Stimulated activated CD8-positive, alpha-beta memory T cell treated with anti-CD3 and anti-CD28 coated beads, Interleukin-4, amount 100 ng/mL, for 24 hours (primary cell): ENCODE results near the gene VOPP1.
"Not testable (repeated sequence)": the region's sequence is repeated elsewhere in the genome, so short reads cannot be mapped to it uniquely, and the experiment has no call there.

Experiments used
- DNase-seq: peaks from one replicate; pipeline ENCODE4 v3.0.0-alpha.2; 2020; ENCODE audit warnings: low read depth

Gene VOPP1

GRCh38 chr7:55510206-55510605, 62.1 kb downstream of the VOPP1 start:
- not testable (repeated sequence) for DNase-seq

GRCh38 chr7:55509322-55509721, 63.0 kb downstream of the VOPP1 start:
- DNase-seq = no peak

GRCh38 chr7:55508221-55509011, 63.9 kb downstream of the VOPP1 start:
- DNase-seq = no peak

- no peak for DNase-seq
These were observed 64.6 kb downstream of the VOPP1 start for GRCh38 chr7:55507743-55508142.

- DNase-seq = no peak
These were observed 67.2 kb downstream of the VOPP1 start for GRCh38 chr7:55504967-55505658.

- no peak for DNase-seq
These were observed 68.0 kb downstream of the VOPP1 start for GRCh38 chr7:55504093-55504859.

- DNase-seq = no peak
These were observed 69.4 kb downstream of the VOPP1 start for GRCh38 chr7:55502858-55503440.

- DNase-seq = no peak
These were observed 70.0 kb downstream of the VOPP1 start for GRCh38 chr7:55502124-55502857.

- DNase-seq = no peak
These were observed 70.7 kb downstream of the VOPP1 start for GRCh38 chr7:55501611-55502010.

GRCh38 chr7:55500117-55500756, 72.1 kb downstream of the VOPP1 start:
- no peak for DNase-seq

- DNase-seq = no peak
These were observed 72.7 kb downstream of the VOPP1 start for GRCh38 chr7:55499591-55499990.

GRCh38 chr7:55498770-55499169, 73.5 kb downstream of the VOPP1 start:
- no peak for DNase-seq

GRCh38 chr7:55498142-55498541, 74.2 kb downstream of the VOPP1 start:
- DNase-seq = no peak

- DNase-seq = no peak
These were observed 74.8 kb downstream of the VOPP1 start for GRCh38 chr7:55497521-55497920.

- DNase-seq = no peak
These were observed 75.4 kb downstream of the VOPP1 start for GRCh38 chr7:55496906-55497305.

- no peak for DNase-seq
These were observed 77.4 kb downstream of the VOPP1 start for GRCh38 chr7:55494951-55495350.

- no peak for DNase-seq
These were observed 78.9 kb downstream of the VOPP1 start for GRCh38 chr7:55493408-55493807.

GRCh38 chr7:55491346-55491745, 81.0 kb downstream of the VOPP1 start:
- no peak for DNase-seq

- DNase-seq = no peak
These were observed 82.2 kb downstream of the VOPP1 start for GRCh38 chr7:55490099-55490498.

- DNase-seq = no peak
These were observed 82.8 kb downstream of the VOPP1 start for GRCh38 chr7:55489552-55489951.

- no peak for DNase-seq
These were observed 83.4 kb downstream of the VOPP1 start for GRCh38 chr7:55488804-55489340.
